GM21529 (cell line): Measurements from ENCODE around the gene SARM1.

Source experiments
- ATAC-seq: cut with Tn5 transposase; IDR thresholded peaks from one replicate; pipeline ENCODE4 v1.9.1; 2021; ENCODE audit not compliant: unreplicated experiment

SARM1 gene

DNA sequence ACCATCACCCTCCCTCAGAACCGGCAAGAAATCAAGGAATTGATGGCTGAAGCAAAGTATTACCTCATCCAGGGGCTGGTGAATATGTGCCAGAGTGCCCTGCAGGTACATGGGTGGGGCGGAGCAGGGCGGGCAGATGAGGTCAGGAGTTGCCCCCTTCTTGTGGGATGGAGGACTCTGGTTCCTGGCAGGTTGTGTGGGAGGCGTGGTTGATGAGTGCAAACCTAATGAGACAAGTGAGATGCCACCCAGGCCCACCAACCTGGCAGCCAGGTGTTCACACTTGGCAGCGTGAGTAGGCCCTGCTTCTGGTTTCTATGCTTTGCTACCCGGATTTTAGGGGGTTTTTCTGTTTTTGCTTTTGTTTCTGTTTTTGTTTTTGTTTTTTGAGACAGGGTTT is 31.1 kb upstream of the SARM1 start:
- ATAC-seq = no peak

DNA sequence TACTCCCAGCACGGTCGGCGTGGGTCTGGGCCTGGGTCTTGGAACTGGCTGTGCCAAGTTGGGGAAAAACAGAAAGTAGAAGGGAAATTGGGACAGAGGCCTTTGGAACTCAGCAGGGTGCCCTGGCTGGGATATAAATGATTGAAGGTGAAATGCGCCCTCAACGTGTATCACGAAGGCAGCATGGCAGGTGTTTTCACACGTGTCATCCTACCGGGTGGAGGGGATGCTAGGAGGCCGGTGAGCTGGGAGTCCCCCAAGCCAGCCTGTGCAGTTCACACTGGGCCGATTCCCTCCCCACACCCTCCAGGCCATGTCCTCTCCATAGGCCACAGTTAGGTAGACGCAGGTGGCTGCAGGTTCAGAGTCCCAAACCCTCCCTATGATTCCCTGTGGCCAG is 30.0 kb upstream of the SARM1 start:
- no peak for ATAC-seq

- ATAC-seq = no peak
Observed at GRCh38 chr17:28342313-28342712, 29.2 kb upstream of the SARM1 start.

DNA sequence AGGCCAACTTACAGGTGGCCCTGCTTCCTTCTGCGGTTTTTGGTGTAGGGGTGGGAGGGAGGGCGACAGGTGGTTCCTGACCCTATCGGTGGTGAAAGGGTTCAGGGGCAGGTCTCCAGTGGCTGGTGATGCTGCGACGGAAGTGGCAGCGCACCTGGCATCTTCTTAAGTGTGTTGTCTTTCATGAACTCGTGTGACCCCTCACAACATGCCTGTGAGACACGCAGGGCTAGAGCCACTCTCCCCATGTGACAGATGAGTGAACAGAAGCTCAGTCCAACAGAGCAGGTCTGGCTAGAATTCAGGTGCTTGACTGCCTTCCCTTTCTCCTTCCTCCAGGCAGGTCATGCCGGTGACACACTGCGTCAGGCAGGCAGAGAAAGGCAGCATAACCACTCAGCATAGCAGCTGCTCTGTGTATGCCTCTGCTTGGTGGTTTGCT is 28.0 kb upstream of the SARM1 start:
- ATAC-seq = no peak

DNA sequence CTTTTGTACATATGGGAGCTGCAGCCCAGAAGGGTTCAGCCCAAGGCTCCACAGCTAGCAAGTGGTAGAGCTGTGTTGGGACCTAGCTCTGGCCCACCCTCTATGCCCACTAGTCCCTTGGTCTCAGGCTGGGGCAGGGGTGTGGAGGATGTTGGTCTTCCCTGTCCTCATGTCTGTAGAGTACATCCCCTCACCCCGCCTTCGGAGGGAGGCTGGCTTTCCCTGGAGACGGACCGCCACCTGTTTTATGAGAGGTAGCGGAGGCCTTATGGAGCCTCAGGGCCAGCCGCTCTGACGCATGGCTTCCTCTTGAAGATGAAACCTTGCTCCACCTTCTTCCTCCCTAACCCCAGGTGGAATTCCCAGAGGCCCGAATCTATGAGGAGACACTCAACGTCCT is 27.5 kb upstream of the SARM1 start:
- no peak for ATAC-seq

GRCh38 chr17:28344435-28344901 is 27.0 kb upstream of the SARM1 start:
- no peak for ATAC-seq

DNA sequence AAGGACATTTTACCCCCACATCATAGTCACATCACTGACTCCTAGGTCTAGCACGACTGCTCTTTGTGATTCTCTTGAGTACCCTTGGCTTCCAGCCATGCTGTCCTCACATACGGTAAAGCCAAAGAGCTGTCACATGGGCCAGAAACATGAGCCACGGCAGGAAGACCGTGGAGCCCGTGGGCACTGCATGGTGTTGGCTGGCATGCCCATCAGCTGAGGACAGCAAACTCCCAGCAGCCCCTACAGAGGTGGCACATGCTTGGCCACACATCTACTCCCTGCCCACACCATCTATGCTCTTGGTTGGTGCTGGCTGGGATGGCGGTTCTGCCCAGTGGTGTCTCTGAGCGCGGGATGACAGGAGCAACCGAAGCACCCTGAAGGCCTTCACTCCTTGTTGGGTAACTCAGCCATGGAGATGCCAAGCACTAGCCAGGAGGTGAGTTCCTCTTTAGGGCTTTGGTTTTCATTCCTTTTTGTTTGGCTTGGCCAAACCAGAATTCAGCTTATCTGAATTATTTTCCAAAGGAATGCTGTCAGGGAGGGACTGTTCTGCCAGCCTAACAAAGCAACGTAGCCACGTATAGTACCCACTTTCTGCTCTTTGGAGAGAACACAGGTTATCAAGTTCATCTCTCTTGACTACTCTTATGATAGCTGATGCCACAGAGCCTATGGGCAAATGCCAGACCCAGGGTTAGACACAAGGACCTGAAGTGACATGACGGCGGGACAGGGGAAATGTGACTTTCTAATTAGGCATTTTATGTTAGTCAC is 25.9 kb upstream of the SARM1 start:
- no peak for ATAC-seq

DNA sequence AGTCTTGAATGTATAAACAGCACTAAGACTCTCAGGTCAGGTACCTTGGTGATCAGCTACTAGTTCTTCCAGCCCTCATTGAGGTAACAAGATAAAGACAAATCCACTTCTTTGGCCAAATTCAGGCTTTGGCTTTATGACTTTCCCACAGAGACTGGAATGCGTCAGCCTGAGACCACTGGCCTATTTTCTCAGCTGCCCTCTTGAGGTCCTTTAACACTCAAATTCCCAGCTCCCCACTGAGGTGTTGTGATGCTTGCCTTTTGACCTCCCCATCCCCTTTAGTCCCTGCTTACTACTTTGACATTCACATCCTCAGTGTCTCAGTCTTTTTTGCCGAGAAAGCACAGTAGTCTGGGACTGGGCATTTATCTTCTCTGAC is 25.3 kb upstream of the SARM1 start:
- ATAC-seq = no peak

DNA sequence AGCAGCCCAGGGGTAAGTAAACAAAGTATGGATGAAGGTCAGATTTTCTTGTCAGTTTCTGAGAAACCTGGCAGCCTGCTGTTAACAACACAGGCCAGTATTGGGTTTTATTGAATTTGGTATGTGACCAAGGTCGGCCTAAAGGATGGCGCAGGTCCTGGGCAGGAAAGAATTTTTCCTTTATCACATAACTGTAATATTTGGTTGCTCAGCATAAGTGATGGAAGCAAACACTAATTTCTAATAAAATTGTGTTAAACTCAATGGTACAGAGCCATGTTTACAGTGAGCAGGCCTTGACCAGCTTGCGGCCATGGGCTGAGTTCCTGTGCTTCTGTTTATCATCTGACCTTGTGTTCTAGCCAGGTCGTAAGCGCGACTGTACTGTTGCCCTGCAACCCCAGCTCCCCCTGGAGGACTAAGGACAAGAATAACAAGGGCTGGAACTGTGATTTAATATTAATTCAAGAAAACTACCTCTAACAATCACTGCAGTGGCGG is 24.7 kb upstream of the SARM1 start:
- no peak for ATAC-seq

DNA sequence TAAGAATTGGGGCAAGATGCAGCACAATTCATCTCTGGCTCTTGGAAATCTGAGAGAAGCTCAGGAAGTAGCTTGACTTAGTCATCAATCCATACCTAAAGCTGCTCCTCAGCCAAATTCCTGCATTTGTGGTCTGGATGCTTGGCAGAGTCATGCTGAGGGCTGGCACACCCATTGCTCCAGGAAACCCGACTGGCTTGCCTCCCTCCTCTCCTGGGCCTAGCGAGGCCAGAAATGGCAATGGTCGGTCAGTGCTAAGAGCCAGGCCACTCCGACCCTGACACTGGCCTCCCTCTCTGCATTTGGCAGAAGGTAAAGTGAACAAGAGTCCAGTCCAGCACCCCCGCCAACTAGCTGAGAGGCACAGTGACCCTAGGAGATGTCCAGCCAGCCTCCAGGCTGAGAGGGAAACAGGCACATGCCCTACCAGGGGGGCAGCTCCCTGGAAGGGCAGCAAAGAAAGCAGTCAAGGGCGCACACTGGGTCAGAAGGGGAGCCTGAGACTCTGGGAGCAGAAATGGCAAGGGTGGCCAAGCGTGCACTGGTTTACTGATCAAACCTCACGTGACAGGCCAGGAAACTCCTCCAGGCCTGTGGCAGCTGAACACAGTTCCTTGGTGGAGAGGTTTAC is 24.1 kb upstream of the SARM1 start:
- no peak for ATAC-seq

- ATAC-seq = no peak
Observed at GRCh38 chr17:28348979-28349378, 22.5 kb upstream of the SARM1 start.

DNA sequence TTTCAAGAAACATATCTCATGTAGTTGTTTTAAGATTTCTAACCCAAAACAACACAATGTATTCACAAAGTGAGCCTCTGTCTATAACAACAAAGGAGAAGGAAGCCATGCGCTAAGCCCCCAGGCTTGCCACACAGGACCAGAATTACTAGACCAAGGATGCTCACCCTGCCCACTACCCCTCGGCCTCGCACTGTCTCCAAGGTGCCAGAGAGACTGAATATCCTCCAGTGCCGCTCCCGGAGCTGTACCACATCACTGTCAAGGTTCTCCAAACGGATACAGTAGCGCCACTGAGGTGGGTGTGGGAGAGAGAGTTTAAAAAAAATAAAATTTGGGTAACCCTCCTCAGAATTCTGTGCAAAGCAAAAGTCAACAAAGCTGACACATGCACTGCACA is 21.2 kb upstream of the SARM1 start:
- ATAC-seq = no peak

GRCh38 chr17:28357061-28357900 is 14.2 kb upstream of the SARM1 start, which contains the start of gene POLDIP2:
Gene POLDIP2 (minus strand): TSS chr17:28357527. CDS start chr17:28357448, 79 bp downstream.
- ATAC-seq = peak; percentile 94

DNA sequence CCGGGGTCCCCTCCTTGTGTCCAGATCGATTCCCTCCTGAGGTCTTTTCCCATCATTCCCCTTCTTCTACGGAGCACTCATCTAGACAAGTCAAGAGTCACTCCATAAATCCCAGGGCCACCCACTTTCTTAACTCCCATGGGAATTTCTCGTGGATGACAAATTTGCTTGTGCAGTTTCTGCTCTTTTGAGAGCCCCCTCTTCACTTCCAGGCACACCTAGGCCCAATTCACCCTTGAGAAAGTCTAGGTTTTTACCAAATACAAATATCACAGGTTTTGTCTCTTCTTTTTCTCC is 13.6 kb upstream of the SARM1 start:
- no peak for ATAC-seq

DNA sequence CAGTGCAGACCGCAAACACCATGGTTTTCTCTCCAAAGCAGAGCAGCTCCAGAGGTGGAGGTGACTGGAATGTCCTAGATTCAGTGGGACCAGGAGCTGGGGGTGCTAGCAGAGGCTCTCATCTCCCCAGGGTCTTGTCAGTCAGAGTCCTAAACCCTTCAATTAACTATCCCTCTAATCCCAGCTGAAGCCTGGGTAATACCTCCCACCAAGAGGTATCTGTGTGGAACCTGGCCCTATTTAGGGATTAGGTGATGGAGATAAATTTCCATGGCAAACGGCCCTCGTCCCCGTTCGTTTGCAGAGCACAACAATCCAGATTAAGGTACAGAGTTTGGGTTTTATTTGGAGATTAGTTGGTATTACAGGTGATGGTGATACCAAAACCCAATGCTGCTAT is 8.3 kb upstream of the SARM1 start:
- ATAC-seq = no peak

- ATAC-seq = no peak
Observed at GRCh38 chr17:28363776-28364650, 7.5 kb upstream of the SARM1 start.

- no peak for ATAC-seq
Observed at GRCh38 chr17:28364665-28365363, 6.7 kb upstream of the SARM1 start, which contains the start of gene SEBOX. Gene SEBOX (minus strand): TSS chr17:28365199. CDS start chr17:28365151, 48 bp downstream.

- ATAC-seq = no peak
Observed at GRCh38 chr17:28365487-28365886, 6.0 kb upstream of the SARM1 start.

DNA sequence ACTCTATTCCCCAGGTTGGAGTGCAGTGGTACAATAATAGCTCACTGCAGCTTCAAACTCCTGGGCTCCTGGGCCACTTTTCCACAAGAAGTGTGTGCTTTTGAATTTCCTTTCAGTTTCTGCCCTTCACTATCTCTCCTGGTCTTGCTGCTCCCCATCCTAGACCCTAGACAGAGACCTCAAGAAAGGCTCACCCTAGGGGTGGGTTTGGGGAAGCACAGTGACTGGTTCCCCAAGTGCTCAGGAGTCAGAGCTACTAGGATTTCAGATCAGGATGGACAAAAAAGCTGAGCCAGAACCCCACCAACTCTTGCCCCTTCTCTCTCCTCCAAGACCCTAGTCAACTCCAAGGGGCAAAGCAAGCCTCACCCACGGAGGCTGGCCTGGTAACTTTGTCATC is 4.9 kb upstream of the SARM1 start:
- ATAC-seq = no peak
